Muscle layer of duodenum (tissue), 2 donors: ENCODE data around the gene ZBTB20.
A peak's percentile ranks its signal among the peaks of the same experiment; 100 is the strongest.

Source experiments
- H3K27ac ChIP-seq: one replicate; pipeline ENCODE4 v1.7.0; 2013; ENCODE audit warnings: mild to moderate bottlenecking, low read length
- H3K27me3 ChIP-seq: one replicate; pipeline ENCODE4 v1.7.0; 2013; ENCODE audit warnings: low read depth, mild to moderate bottlenecking, control low read depth, low read length
- H3K36me3 ChIP-seq, 2 donors: one replicate each; pipeline ENCODE4 v1.7.0; 2013; ENCODE audit warnings: low read length in 2 of 2, control low read depth in 1 of 2, mild to moderate bottlenecking in 1 of 2; ENCODE audit not compliant: insufficient read depth in 2 of 2, control insufficient read depth in 1 of 2
- H3K4me1 ChIP-seq, 2 donors: one replicate each; pipeline ENCODE4 v1.7.0; 2013; ENCODE audit warnings: low read length in 2 of 2, mild to moderate bottlenecking in 2 of 2, control low read depth in 1 of 2, moderate library complexity in 1 of 2; ENCODE audit not compliant: insufficient read depth in 2 of 2, control insufficient read depth in 1 of 2
- H3K4me3 ChIP-seq, 2 donors: one replicate each; pipeline ENCODE4 v1.7.0; 2013; ENCODE audit warnings: low read length in 2 of 2, low read depth in 1 of 2, mild to moderate bottlenecking in 1 of 2
- H3K9me3 ChIP-seq, 2 donors: one replicate each; pipeline ENCODE4 v1.7.0; 2013; ENCODE audit warnings: low read length in 2 of 2, control low read depth in 1 of 2, mild to moderate bottlenecking in 1 of 2; ENCODE audit not compliant: control insufficient read depth in 1 of 2
- donor health status: healthy.

The ZBTB20 gene

DNA sequence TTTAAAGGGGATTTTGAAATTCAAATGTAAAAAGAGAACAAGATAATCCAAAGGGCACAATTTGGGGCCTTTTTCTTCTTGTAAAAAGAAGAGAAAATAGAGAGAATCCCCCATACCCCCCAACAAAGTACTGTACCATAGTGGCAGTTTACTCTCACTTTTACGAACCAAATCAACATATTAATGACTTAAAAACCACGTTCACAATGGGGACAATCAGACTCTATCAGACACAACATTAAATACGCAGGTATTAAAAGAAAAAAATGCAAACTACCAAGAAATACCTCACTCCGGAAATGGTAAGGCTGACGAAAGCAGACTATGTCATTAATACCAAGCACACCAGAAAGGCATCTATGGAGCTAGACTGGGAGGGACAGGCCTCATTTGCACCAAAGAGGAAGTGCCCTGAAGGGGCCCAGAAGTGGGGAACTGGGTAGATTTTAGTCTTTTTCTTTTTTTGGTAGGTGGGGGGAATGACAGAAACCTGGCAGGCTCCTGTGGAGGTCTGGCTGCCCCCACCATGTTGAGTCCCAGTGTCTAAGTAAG is 719.0 kb downstream of the ZBTB20 start:
- H3K27me3 ChIP-seq: no peaks in the 10 kb centered on the region
- no peak overlapping the region for H3K27ac ChIP-seq
- H3K4me1 ChIP-seq: no peaks in the 10 kb centered on the region
- no peaks in the 10 kb centered on the region for H3K36me3 ChIP-seq
- no peak overlapping the region for H3K4me3 ChIP-seq
- no peaks in the 10 kb centered on the region for H3K9me3 ChIP-seq

DNA sequence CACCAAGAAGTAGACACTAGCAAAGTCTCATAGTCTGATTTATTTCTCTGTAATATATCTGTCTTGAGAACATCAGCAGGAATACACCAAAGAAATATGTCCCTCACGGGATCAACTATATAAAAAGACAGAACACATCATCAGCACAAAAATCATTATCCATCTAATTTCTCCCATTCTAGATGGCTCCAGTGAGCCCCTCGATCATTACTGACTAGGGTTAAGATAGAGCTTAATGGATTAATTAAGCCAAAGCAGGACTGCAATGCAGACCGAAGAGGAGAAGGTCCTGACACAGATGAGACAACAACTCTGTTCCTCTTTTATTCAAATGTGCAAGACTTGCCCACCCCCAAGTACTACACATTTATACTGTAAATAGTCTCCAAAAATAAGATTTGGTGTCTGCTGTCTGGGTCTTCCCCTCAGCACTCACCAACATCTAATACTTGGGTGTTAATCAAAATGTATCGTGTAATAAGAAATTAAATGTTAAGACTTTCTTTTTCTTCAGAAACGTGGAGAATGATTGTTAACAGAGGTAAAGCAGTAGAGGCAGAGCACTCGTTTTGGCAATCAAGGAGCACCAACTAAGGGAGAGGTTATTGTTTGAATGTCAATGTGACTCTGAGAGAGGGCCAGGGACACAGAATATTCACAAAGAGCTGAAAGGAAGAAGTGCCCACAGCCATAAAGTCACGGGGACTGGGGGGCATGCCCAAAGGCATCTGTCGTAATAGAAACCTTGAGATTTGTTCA is 719.6 kb downstream of the ZBTB20 start:
- no peak overlapping the region for H3K4me3 ChIP-seq
- H3K4me1 ChIP-seq: no peaks in the 10 kb centered on the region
- H3K27ac ChIP-seq: no peak overlapping the region
- H3K9me3 ChIP-seq: no peaks in the 10 kb centered on the region
- no peaks in the 10 kb centered on the region for H3K36me3 ChIP-seq
- no peaks in the 10 kb centered on the region for H3K27me3 ChIP-seq

DNA sequence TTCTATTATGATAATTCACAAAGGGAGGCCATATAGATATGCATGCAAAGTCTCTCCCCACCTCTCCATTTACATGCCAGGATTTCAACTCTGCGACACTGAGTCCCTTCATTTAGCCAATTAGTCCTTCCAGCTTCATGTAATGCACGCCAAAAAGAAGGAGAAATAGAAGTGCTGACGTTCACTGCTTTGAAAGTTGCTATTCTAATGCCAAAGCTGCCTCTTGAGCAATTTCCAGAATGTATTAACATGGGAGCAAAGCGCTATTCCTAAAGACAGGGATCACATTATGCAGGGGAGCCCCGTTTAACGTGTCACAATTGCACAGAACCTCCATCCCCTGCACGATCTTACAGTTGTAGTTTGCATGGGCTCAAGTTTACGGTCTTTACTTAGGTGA is 722.8 kb downstream of the ZBTB20 start:
- Histone ChIP-seq H3K4me1 (no peaks in the 10 kb centered on the region), H3K27me3 (no peaks in the 10 kb centered on the region), H3K36me3 (no peaks in the 10 kb centered on the region), H3K4me3 (no peak overlapping the region), H3K9me3 (no peaks in the 10 kb centered on the region), H3K27ac (no peak overlapping the region)

DNA sequence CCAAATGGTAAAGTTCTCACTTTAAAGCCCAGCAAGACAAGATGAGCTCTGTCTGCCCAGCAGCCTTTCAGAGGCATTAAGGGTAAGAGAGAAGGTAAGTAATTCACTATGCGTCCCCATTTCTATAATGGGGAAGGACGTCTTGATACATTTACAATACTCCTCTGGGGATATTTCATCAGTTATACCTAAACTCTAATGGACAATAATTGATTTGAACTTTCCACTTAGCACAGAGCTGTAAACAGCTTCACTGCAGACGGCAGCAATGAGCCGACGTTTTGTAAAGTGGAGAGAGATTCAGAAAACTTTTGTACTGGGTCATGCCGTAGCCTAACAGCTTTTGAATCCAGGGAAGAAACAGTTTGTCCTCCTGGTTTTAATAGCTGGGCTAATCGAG is 725.9 kb downstream of the ZBTB20 start:
- Histone ChIP-seq H3K4me1 (peaks cover 0 to 7% of the 10 kb centered on the region in 2 donors), H3K4me3 (no peak overlapping the region), H3K27me3 (no peaks in the 10 kb centered on the region), H3K27ac (no peak overlapping the region), H3K36me3 (no peaks in the 10 kb centered on the region), H3K9me3 (no peaks in the 10 kb centered on the region)

DNA sequence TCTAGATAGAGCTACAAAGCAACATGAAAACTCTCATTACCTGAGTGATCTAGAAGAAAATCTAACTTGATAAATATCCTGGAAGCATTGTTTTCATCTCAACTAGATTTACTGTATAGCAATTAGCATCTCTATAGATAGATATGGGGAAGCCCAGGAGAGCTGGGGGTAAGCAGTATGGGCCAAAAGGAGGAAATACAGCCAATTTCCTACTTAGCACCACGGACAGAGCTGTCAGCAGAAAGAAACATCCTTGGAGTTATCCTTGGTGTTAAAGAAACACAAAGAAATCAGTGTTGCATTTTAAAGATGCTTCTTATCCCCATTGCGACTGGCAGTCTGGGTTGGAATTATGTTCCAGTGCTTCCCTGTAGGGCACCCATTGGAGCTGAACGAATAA is 727.0 kb downstream of the ZBTB20 start:
- H3K36me3 ChIP-seq: no peaks in the 10 kb centered on the region
- H3K27ac ChIP-seq: no peak overlapping the region
- H3K27me3 ChIP-seq: no peaks in the 10 kb centered on the region
- peaks cover 0 to 7% of the 10 kb centered on the region in 2 donors for H3K4me1 ChIP-seq
- no peaks in the 10 kb centered on the region for H3K9me3 ChIP-seq
- H3K4me3 ChIP-seq: no peak overlapping the region

DNA sequence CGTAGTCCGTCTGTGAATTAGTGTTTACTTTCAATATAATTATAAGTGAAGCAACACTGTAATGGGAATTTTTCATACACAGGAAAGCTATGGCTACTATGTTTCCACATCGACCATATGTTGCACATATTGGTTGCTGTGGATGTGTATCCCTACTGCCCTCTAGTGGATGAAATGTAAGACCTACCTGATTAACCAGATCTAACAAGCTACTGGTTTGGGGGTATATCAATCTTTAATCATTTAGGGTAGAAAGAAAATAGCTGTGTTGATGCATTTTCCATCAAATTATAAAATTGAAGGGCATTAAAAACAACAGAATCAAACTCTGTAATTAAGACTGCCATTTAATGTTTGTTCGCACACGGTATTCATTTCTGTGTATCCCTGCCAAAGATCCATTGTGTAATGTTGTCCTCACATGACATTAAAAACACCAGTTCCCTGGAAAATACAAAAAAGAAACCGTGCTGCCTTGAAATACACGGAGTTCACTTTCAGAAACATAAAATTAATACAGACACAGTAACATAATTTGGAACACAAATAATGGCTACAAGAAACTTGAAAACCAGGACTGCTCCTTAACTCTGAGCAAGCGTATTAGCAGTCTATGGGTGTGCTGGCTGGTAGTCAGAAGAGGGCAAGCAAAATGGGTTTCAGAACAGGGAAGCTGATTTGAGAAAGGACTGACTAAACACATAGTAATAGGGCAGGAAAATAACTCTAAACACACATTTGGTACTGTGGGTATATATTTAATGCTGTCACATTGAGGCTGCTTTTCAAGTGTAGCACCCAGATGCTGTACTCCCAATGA is 728.2 kb downstream of the ZBTB20 start:
- Histone ChIP-seq H3K27me3 (no peaks in the 10 kb centered on the region), H3K27ac (peak overlapping the region; percentile 10), H3K4me3 (peak overlapping the region; percentile 9 to 11), H3K4me1 (peaks cover 0 to 7% of the 10 kb centered on the region in 2 donors), H3K36me3 (no peaks in the 10 kb centered on the region), H3K9me3 (no peaks in the 10 kb centered on the region)

DNA sequence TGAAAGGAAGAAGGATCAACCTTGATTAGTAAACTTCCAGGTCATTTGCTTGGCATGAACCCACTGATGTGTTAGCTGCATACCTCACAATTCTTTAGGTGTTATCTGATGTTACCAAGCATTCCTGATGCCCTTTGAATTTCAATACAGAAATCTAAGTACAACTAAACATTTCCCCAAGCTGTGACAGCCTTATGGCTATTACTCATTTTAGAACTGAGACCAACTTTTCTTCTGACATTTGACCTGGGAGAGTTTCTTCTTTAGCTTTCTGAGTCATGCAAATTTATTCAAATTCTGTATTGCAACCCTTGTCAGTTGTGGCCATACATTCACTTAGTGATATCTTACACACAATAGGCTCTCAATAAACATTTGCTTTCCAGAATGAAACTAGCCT is 729.0 kb downstream of the ZBTB20 start:
- peaks cover 0 to 10% of the 10 kb centered on the region in 2 donors for H3K4me1 ChIP-seq
- H3K9me3 ChIP-seq: no peaks in the 10 kb centered on the region
- H3K27me3 ChIP-seq: no peaks in the 10 kb centered on the region
- no peaks in the 10 kb centered on the region for H3K36me3 ChIP-seq
- H3K4me3 ChIP-seq: no peak overlapping the region
- H3K27ac ChIP-seq: no peak overlapping the region

DNA sequence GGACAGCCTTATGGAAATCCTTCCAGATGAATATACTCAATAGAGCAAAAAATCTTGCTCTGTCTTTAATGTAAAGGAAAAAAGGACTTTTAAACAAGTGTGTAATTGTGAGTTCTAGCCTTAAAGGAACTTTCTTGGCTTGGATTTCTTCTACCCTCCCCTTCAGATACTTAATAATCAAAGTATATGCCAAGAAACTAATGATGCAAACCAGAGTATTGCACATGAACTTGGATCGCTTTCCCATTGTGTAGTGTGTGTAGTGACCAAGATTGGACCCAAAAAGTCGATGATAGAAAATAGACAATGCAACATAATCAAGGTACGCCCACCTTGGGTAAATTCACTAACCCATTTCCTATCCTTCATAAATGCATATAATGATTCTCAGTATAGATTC is 729.4 kb downstream of the ZBTB20 start:
- Histone ChIP-seq H3K27me3 (no peaks in the 10 kb centered on the region), H3K4me1 (peaks cover 0 to 13% of the 10 kb centered on the region in 2 donors), H3K36me3 (no peaks in the 10 kb centered on the region), H3K9me3 (no peaks in the 10 kb centered on the region), H3K4me3 (no peak overlapping the region), H3K27ac (no peak overlapping the region)

DNA sequence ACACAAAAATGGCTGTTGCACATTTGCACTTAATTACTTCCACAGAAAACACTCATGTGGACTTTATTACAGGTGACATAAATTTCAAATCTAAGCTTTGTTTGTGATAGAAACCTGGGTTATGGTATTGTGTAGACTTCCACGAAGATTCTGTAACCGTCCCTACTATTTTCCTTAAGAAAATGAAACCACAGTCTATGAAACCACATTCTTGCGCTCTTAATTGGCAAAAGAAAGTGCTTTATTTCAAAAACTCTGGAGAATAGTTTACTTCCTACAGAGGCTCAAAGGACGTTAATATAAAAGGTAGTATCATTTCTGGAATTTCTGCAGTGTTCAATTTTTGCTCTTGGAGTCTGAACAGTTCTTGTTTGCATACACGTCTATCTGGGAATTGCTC is 729.8 kb downstream of the ZBTB20 start:
- no peak overlapping the region for H3K4me3 ChIP-seq
- peaks cover 1 to 16% of the 10 kb centered on the region in 2 donors for H3K4me1 ChIP-seq
- no peaks in the 10 kb centered on the region for H3K27me3 ChIP-seq
- no peaks in the 10 kb centered on the region for H3K9me3 ChIP-seq
- H3K27ac ChIP-seq: no peak overlapping the region
- no peaks in the 10 kb centered on the region for H3K36me3 ChIP-seq

DNA sequence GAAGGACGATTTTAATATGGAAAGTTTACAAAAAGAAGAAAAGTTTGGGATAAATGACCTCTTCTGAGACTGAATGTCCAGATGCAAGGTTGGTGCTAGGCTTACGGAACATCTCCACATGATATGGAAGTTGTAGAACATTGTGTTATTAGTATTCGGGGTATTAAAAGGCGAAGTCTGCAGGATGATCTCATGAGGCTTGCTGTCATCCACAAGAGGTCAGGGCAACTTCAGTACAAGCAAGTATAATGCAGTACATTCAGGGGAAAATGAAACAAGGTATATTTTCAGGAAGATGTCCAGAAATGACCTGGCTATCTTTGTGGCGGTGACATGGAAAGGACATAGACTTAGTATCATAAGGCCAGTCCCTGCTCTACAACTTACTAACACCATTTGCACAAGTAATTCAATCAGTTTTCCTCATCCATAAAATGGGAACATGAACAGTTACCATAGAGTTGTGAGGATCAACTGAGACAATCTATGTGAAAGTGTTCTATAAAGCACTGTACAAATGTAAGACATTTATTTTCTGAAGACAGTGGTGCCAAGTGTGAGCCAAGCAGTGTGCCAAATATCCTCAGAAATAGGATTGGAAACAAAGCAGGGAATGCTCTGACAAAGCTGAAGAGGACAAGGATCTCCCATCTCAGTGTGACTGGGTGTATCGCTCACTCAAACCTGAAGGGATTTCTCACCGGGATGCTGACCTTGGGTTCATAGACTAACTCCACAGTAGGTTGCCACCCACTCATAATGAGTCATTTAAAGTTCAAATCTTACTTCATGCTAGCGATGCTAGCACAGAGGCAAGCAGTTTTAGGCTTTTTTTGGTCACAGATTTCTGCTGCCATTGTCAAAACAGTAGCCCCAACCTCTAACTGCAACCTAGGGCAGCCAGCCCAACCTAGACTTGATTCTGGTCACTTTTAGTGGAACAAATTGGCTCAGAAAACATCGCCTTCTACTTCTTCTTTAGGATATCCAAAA is 735.0 kb downstream of the ZBTB20 start:
- Histone ChIP-seq H3K27me3 (no peaks in the 10 kb centered on the region), H3K9me3 (no peaks in the 10 kb centered on the region), H3K36me3 (no peaks in the 10 kb centered on the region), H3K4me1 (peaks cover 9% of the 10 kb centered on the region in 2 donors), H3K4me3 (no peak overlapping the region), H3K27ac (peak overlapping the region; percentile 67)
